ENCODE results near the gene CNPY3.

- TF ChIP-seq CTCF (IDR thresholded peaks at IDR 0.05) (no peak), POLR2A (IDR thresholded peaks at IDR 0.05) (no peak), EP300 (IDR thresholded peaks at IDR 0.05) (no peak)
Observed at GRCh38 chr6:42907336-42907735, 21.9 kb upstream of the CNPY3 start.

Data from gastroesophageal sphincter (tissue), 3 donors.